ENCODE measurements around the gene DHRS13.
"Not testable (repeated sequence)": the region's sequence is repeated elsewhere in the genome, so short reads cannot be mapped to it uniquely, and the experiment has no call there.

DHRS13 gene

GRCh38 chr17:28903546-28903841, 615 bp upstream of the DHRS13 start:
- not testable (repeated sequence) for DNase-seq (ENCODE audit: low spot score)

- DNase-seq (ENCODE audit: low spot score) = peak; percentile 41
These were observed 737 bp downstream of the DHRS13 start for GRCh38 chr17:28901866-28902818.

DNA sequence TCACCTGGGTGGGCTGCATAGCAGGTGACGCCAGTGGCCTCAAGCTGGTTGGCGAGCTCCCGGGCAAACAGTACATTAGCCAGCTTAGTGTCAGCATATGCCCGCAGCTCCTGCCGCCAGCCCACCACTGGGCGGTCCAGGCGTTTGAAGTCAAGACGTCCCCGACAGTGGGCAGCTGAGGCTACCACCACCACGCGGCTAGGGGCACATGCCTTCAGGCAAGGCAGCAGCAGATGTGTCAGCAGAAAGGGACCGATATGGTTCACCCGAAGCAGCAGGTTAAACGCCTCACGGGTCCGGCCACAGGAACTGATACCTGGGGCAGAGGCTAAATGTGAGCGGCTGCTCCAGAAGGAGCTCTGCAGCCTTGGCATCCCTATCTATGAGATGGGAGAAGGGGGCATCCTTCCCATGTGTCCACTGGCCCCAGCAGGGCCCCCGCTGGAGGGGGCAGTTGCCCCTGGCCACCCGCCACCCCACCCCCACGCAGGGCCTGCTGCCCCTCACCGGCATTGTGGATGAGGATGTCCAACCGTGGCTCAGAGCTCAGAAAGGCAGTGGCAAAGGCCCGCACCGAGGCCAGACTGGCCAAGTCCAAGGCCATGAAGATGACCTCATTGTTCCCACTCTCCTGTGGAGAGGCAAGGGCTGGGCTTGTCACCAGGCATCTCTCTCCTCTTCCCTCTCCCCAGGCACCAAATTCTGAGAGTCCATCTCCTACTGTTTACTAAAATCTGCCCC, 1.7 kb downstream of the DHRS13 start:
- no peak for DNase-seq (ENCODE audit: low spot score)

- DNase-seq (ENCODE audit: low spot score) = no peak
These were observed 3.6 kb downstream of the DHRS13 start for GRCh38 chr17:28899212-28899815.

- DNase-seq (ENCODE audit: low spot score) = no peak
These were observed 4.3 kb downstream of the DHRS13 start for GRCh38 chr17:28898527-28898955.

GRCh38 chr17:28897769-28898526, 4.9 kb downstream of the DHRS13 start:
- DNase-seq (ENCODE audit: low spot score) = peak; percentile 42

- DNase-seq (ENCODE audit: low spot score) = peak; percentile 69
These were observed 5.8 kb downstream of the DHRS13 start, which contains the start of gene FLOT2 for GRCh38 chr17:28896884-28897768. Gene FLOT2, minus strand, starts transcription at chr17:28897733. Its CDS starts 159 bp downstream, at chr17:28897574.

DNA sequence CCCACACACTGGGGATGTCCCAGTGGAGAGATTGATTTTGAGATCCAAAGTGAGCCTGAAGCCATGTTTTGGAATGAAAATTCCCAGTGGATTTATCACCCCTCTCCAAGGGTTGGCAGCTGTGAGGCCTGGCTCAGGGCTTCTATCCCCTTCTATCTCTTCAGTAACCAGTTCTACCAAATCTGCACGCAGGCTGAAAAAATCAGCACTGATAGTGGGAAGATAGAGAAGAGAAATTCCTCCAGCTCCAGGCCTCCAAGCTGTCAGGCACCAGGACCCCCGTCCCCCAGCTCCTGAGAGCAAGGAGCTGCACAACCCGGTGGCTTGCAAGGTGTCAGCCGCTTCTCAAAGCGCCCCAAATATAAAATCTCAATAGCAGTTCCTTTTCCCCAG, 6.4 kb downstream of the DHRS13 start:
- no peak for DNase-seq (ENCODE audit: low spot score)

- DNase-seq (ENCODE audit: low spot score) = no peak
These were observed 7.0 kb downstream of the DHRS13 start for GRCh38 chr17:28895794-28896447.

GRCh38 chr17:28893248-28894183, 9.4 kb downstream of the DHRS13 start:
- DNase-seq (ENCODE audit: low spot score) = peak; percentile 15

DNA sequence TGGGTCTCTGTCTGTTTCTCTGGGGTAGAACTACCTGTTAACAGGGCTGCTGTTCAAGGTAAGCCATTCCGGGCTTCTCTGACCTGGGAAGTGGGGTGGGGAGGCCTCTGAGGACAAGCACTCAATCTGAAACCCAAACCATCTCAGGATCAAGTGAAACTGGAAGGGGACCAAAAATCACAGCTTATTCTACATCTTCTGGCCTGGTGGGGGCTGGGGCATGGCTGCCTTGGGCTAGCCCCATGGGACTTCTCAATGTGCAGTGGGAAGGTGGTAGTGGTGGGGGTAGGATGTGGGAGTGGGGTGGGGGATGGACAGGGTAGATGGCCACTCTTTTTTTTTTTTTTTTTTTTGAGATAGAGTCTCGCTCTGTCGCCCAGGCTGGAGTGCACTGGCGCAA, 10.9 kb downstream of the DHRS13 start:
- DNase-seq (ENCODE audit: low spot score) = no peak

- no peak for DNase-seq (ENCODE audit: low spot score)
These were observed 11.7 kb downstream of the DHRS13 start for GRCh38 chr17:28891201-28891600.

GRCh38 chr17:28889996-28890395, 12.9 kb downstream of the DHRS13 start:
- DNase-seq (ENCODE audit: low spot score) = no peak

DNA sequence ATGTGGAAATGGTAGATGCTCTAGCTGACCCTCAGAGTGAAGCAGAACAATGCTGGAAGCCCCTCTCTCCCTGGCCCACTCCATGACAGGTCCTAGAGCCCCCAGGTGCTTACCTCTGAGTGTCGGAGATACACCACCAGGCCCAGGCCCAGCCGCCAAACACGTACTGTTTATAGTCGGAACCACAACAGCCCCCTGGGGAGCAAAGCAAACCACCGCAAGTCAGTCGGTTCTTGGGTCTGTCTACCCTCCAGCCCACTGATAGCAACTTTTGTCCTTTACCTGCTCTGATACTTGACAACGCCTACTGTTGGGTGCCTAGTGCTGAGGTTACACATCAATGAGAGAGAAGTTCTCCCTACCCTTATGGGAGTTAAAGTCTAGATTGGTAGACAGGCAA, 14.0 kb downstream of the DHRS13 start:
- DNase-seq (ENCODE audit: low spot score) = no peak

DNA sequence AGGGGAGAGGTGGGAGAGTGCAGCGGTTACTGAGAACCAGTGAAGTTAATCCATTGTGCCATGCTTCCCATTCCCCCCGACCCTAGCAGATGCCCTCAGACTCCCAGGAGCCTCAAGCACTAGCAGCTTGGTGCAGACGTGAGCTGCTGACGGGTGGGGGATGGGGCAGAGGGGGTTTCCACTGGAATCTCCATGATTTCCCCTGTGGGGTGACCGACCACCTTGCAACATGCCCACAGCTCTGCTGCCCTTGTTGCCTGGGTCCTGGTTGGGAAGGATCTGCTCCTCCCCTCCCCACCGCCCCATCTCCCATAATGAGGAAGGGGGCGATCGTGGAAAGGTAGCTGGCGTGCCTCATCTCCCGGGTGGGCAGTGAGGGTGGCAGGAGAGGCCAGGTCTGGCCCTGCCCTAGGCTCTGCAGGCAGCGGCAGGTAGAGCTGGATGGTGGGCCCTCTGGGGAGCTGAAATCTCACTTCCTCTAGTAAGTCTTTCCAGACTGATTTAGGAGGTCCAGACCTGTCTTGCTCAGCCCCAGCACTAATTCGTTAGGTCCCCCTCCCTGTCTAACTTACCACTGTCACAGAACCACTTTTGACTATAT, 14.9 kb downstream of the DHRS13 start:
- no peak for DNase-seq (ENCODE audit: low spot score)

DNA sequence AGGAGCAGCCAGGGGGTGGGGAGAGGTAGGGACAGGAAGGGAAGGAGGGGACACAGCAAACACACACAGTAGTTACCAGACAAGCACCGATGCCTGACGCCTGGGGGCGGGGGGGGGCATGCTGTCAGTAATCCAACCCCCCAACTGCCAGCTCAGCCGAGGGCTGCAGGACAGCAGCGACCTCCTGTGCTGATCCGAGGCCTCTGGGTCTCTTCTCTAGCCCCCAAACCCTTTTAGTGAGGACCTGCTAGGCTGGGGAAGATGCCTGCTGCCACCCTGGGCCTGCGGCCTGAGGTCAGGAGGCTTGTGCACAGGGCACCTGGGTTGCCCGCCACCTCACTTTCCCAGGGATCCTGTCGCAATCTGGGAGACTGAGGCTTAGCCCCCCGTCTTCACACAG, 16.9 kb downstream of the DHRS13 start:
- no peak for DNase-seq (ENCODE audit: low spot score)

- no peak for DNase-seq (ENCODE audit: low spot score)
These were observed 17.5 kb downstream of the DHRS13 start for GRCh38 chr17:28885363-28885762.

DNA sequence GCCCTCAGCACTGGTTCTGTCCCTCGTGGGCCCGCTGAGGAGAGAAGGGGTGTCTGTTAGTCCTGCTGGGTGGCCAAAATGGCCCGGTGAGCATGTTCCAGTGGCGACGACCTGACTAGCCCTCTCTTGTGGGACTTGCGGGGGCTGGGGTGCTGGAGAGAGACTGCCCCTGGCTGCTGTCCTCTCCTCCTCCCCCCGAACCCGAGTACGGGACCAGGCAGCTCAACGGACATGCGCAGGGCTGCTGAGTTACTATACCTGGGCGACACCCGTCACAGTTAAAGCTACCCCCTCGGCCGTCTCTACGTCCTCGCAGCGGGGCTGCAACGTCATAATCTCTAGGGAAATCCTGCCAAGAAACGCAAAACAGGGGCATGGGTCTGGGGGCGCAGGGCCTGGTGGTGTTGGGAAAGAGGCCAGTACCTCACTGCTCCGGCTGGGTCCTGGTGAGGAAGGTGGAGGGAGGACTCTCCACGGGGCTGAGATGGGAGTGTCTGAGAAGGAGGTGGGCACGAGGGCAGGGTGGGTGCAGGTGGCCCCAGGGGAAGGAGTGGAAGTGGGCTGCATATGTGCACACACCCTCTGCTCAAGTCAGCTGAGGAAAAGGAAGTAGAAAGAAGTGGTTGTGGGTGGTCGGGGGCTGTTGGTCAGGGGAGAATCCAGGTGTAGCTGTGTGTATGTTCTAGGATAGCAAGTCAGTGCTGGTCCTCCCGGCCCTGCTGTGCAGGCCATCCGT, 18.7 kb downstream of the DHRS13 start:
- DNase-seq (ENCODE audit: low spot score) = no peak

Measured in CD4-positive, alpha-beta T cell treated with Interleukin-2 at 100 ng/mL for 4 hours (primary cell).